ENCODE measurements around the gene CNTLN. TPM values are rescaled to one million over a fixed set of nuclear protein-coding genes. Genes with fewer than 3 reads are reported as not detected.
A peak's percentile ranks its signal among the peaks of the same experiment; 100 is the strongest.
"Not testable (repeated sequence)": the region's sequence is repeated elsewhere in the genome, so short reads cannot be mapped to it uniquely, and the experiment has no call there.

The CNTLN gene
- total and polyA plus RNA-seq, 2 of the 8 experiments (the other 6 are each of a cell fraction or from before 2014, with no cell fraction given), result 4.8 to 10.8 TPM

GRCh38 chr9:17526726-17527125 is 391.9 kb downstream of the CNTLN start:
- H2BK12ac ChIP-seq (ENCODE audit: low read depth, low read length); H2BK15ac ChIP-seq (ENCODE audit: low read length); H3K56ac ChIP-seq (replicated peaks; ENCODE audit: insufficient read length, low read depth, low read length); H3K27ac ChIP-seq (ENCODE audit: low read depth, low read length); H3K4me2 ChIP-seq (ENCODE audit: insufficient read depth in 1 of 2, low read depth in 2 of 2, low read length in 2 of 2); H4K20me1 ChIP-seq (replicated peaks in 1 of 2; ENCODE audit: control insufficient read depth in 1 of 2, insufficient read depth in 2 of 2, low read length in 2 of 2); H2BK120ac ChIP-seq (replicated peaks; ENCODE audit: low read depth, low read length); H3K18ac ChIP-seq (ENCODE audit: extremely low read depth, low read length); DNase-seq (ENCODE audit: low read depth in 1 of 2, low spot score in 2 of 2); FAIRE-seq; H3K36me3 ChIP-seq (ENCODE audit: control insufficient read depth in 2 of 4, insufficient read depth in 4 of 4, low read length in 3 of 4); H2BK5ac ChIP-seq (ENCODE audit: low read depth, low read length); H3K14ac ChIP-seq (ENCODE audit: insufficient read length); H3K79me1 ChIP-seq (ENCODE audit: low read depth, low read length); H4K8ac ChIP-seq (ENCODE audit: extremely low read depth, insufficient read depth, low read length); H4K5ac ChIP-seq (ENCODE audit: insufficient read length, low read depth, low read length); H2AK5ac ChIP-seq (ENCODE audit: low read depth, low read length); H3K27me3 ChIP-seq (replicated peaks in 1 of 4; ENCODE audit: control insufficient read depth in 3 of 4, extremely low read depth in 1 of 4, insufficient read depth in 3 of 4, low read length in 3 of 4); H4K91ac ChIP-seq (replicated peaks; ENCODE audit: insufficient read length, low read length); H3K4ac ChIP-seq (replicated peaks; ENCODE audit: insufficient read length, low read depth, low read length); H3K9me3 ChIP-seq (ENCODE audit: insufficient read depth in 2 of 2, low read depth in 1 of 2, low read length in 1 of 2); POLR2A ChIA-PET (ENCODE audit: partially characterized antibody); H2BK20ac ChIP-seq (ENCODE audit: low read length); H3K23ac ChIP-seq (ENCODE audit: insufficient read length); H3K79me2 ChIP-seq (ENCODE audit: control insufficient read depth in 1 of 2, insufficient read depth in 2 of 2, low read length in 2 of 2); H3K4me3 ChIP-seq (ENCODE audit: extremely low read depth in 1 of 4, insufficient read depth in 2 of 4, low read depth in 3 of 4, low read length in 4 of 4); H3K9ac ChIP-seq (replicated peaks in 1 of 4; ENCODE audit: extremely low read depth in 1 of 4, low read depth in 3 of 4, low read length in 3 of 4); H3K4me1 ChIP-seq (replicated peaks in 1 of 4; ENCODE audit: control insufficient read depth in 3 of 4, insufficient read depth in 4 of 4, low read length in 3 of 4); H2AFZ ChIP-seq (ENCODE audit: low read length); H3K23me2 ChIP-seq (ENCODE audit: low read depth, low read length): not testable (repeated sequence)
- 90% methylated on average over 7 of the region's 7 CpGs; no CpG with 5 or more reads in 1 of the 2 experiments for WGBS, 2 experiments (ENCODE audit: extremely low coverage in 1 of 2, insufficient coverage in 1 of 2, insufficient read length in 1 of 2, insufficient replicate concordance in 2 of 2, low coverage in 1 of 2, low lambda C conversion rate in 2 of 2, missing lambda C conversion rate in 1 of 2)
- CTCF ChIA-PET (ENCODE audit: partially characterized antibody), result interaction anchor here (0.6 to 2.7 kb wide), 12 partner anchors 11 to 683 kb away, joined by 3 to 45 read pairs (median 4); no protein-coding TSS in a partner anchor
- peak; percentile 50; the same call in 1 of the 2 replicates for TF ChIP-seq CEBPB (IDR thresholded peaks at IDR 0.05; ENCODE audit: low read depth, low read length)
